Stomach (tissue), 4 donors: ENCODE measurements around the gene HSDL2.

ENCODE experiments used
- CTCF ChIP-seq, 7 experiments: fragments of 450-650 bp in 4 of 7; fragments of 200-600 bp in 3 of 7; sonication (generic) in 3 of 7; IDR thresholded peaks; one replicate each; pipeline ENCODE4 v1.5.1; 2016 to 2019; ENCODE audit warnings: antibody characterized with exemption in 7 of 7, control low read depth in 2 of 7, mild to moderate bottlenecking in 1 of 7
- EP300 ChIP-seq: sonication (generic); formaldehyde crosslinking; IDR thresholded peaks from one replicate; pipeline ENCODE4 v1.6.1; 2017; ENCODE audit warnings: antibody characterized with exemption
- POLR2A ChIP-seq, 4 donors: fragments of 450-650 bp; IDR thresholded peaks; one replicate each; pipeline ENCODE4 v1.6.1; 2016; ENCODE audit warnings: antibody characterized with exemption in 4 of 4, control low read depth in 2 of 4, mild to moderate bottlenecking in 1 of 4, moderate library complexity in 1 of 4
- POLR2AphosphoS5 ChIP-seq, 3 donors: sonication (generic); formaldehyde crosslinking; IDR thresholded peaks; one replicate each; pipeline ENCODE4 v1.6.1; 2016; ENCODE audit warnings: antibody characterized with exemption in 3 of 3

DNA sequence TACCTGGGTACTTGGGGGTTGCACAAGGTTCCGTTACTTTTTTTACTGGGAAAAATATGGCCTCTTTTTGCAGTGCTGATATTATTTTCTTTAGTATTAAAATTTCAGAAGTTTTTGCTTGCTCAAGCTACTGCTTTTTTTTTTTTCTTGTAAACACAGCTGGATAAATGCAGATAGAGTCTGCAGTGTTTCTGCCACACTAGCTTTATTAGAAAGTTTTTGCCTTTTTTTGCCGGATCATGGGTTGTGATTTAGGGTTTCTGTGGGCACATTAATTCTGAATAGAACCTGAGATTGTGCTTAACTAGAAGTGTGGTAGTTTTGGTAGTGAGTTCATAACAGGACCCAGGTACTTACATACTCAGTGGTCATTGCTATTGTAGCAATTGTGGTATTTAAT lies 126.7 kb downstream of the HSDL2 start:
- TF ChIP-seq POLR2A (IDR thresholded peaks at IDR 0.05) (no peak), CTCF (IDR thresholded peaks at IDR 0.05) (no peak), EP300 (no peak), POLR2AphosphoS5 (IDR thresholded peaks at IDR 0.05) (no peak)
